HCT116 (cell line): ENCODE data around the gene GPAM. TPM values are rescaled to one million over a fixed set of nuclear protein-coding genes. Genes with fewer than 3 reads are reported as not detected.
A peak's percentile ranks its signal among the peaks of the same experiment; 100 is the strongest.

Experiments
- ATAC-seq: fragments of 200-7000 bp; cut with Tn5 transposase; 2 replicates; pipeline ENCODE4 v1.9.1; 2020; ENCODE audit warnings: mild to moderate bottlenecking, moderate library complexity
- BruUV-seq: library from RNA; stranded (reverse); fragments of 400-500 nt; replicated peaks from 2 replicates; lab custom pipeline; 2021; lab: Mats Ljungman, UMichigan
- CTCF ChIA-PET: fragments of 300-600 bp; sonication (Branson Sonifier 250); formaldehyde crosslinking; loops from one replicate; lab custom pipeline; 2021; ENCODE audit warnings: antibody characterized with exemption; lab: Charles Lee
- POLR2A ChIA-PET: fragments of 300-600, 350-600 bp; sonication (Branson Sonifier 250); formaldehyde crosslinking; loops from one replicate; lab custom pipeline; 2021; ENCODE audit warnings: antibody characterized with exemption; lab: Charles Lee
- RAD21 ChIA-PET, 2 experiments: fragments of 300-600 bp; sonication (Branson Sonifier 250); formaldehyde crosslinking; loops; one replicate each; lab custom pipeline; 2023; ENCODE audit warnings: low total read pairs in 2 of 2; ENCODE audit not compliant: uncharacterized antibody in 2 of 2, unreplicated experiment in 2 of 2, low non-redundant PET in 1 of 2; lab: Charles Lee
- DNase-seq: peaks from one replicate; pipeline ENCODE4 v3.0.0-alpha.2; 2010; ENCODE audit warnings: low read depth, low spot score
- H2AFZ ChIP-seq: fragments of 200-600 bp; shearing (Covaris generic), sonication (generic); 2 replicates; pipeline ENCODE4 v1.6.1; 2017; ENCODE audit warnings: low read depth, mixed run types, mixed read lengths, antibody characterized with exemption, low read length; ENCODE audit not compliant: poor library complexity, severe bottlenecking
- H3K27ac ChIP-seq: 2 replicates; pipeline ENCODE4 v1.5.1; 2012; ENCODE audit warnings: low read depth, low read length
- H3K27me3 ChIP-seq: fragments of 200-600 bp; sonication (generic); 2 replicates; pipeline ENCODE4 v1.6.1; 2016; ENCODE audit warnings: mixed run types, low read length, mixed read lengths; ENCODE audit not compliant: insufficient read depth
- H3K36me3 ChIP-seq, 2 experiments: fragments of 200-500 bp in 1 of 2; fragments of 200-600 bp in 1 of 2; sonication (Bioruptor generic) in 1 of 2; sonication (generic) in 1 of 2; 2 replicates each; pipeline versions ENCODE4 v1.5.1 to v1.6.1; 2014 to 2016; ENCODE audit warnings: low read length in 2 of 2, inconsistent platforms in 1 of 2, mixed read lengths in 1 of 2, mixed run types in 1 of 2; ENCODE audit not compliant: insufficient read depth in 2 of 2, control insufficient read depth in 1 of 2
- H3K4me1 ChIP-seq, 2 experiments: fragments of 200-600 bp in 1 of 2; sonication (generic) in 1 of 2; 2 replicates each; pipeline versions ENCODE4 v1.5.1 to v1.6.1; 2012 to 2017; ENCODE audit warnings: low read length in 2 of 2, inconsistent platforms in 1 of 2, mild to moderate bottlenecking in 1 of 2, mixed read lengths in 1 of 2, mixed run types in 1 of 2, moderate library complexity in 1 of 2; ENCODE audit not compliant: insufficient read depth in 2 of 2, control insufficient read depth in 1 of 2
- H3K4me2 ChIP-seq: fragments of 200-600 bp; sonication (generic); 2 replicates; pipeline ENCODE4 v1.6.1; 2017; ENCODE audit warnings: mixed run types, low read length, mixed read lengths
- H3K4me3 ChIP-seq, 2 experiments: fragments of 200-600 bp in 1 of 2; sonication (generic) in 1 of 2; replicated peaks in 1 of 2; 2 replicates each; pipeline ENCODE4 v1.5.1; 2011 to 2016; ENCODE audit warnings: low read length in 2 of 2, control low read depth in 1 of 2, low read depth in 1 of 2, mild to moderate bottlenecking in 1 of 2, mixed read lengths in 1 of 2, mixed run types in 1 of 2
- H3K79me2 ChIP-seq: fragments of 200-600 bp; sonication (generic); 2 replicates; pipeline ENCODE4 v1.6.1; 2017; ENCODE audit warnings: mild to moderate bottlenecking, mixed run types, low read length, moderate library complexity, mixed read lengths; ENCODE audit not compliant: insufficient read depth
- H3K9ac ChIP-seq: fragments of 200-600 bp; sonication (generic); 2 replicates; pipeline ENCODE4 v1.6.1; 2016; ENCODE audit warnings: low read length, mixed read lengths
- H3K9me2 ChIP-seq: fragments of 200-600 bp; sonication (generic), shearing (Covaris generic); 2 replicates; pipeline ENCODE4 v1.6.1; 2017; ENCODE audit warnings: mixed run types, mild to moderate bottlenecking, moderate library complexity; ENCODE audit not compliant: insufficient read depth
- H3K9me3 ChIP-seq, 2 experiments: fragments of 200-500 bp in 1 of 2; fragments of 200-600 bp in 1 of 2; sonication (Bioruptor generic) in 1 of 2; sonication (generic) in 1 of 2; 2 replicates each; pipeline ENCODE4 v1.6.1; 2014 to 2017; ENCODE audit warnings: low read length in 2 of 2, mixed read lengths in 2 of 2, inconsistent platforms in 1 of 2, low read depth in 1 of 2, mild to moderate bottlenecking in 1 of 2, mixed run types in 1 of 2, moderate library complexity in 1 of 2; ENCODE audit not compliant: control insufficient read depth in 1 of 2, insufficient read depth in 1 of 2
- H4K20me1 ChIP-seq: fragments of 200-600 bp; sonication (generic), shearing (Covaris generic); 2 replicates; pipeline ENCODE4 v1.6.1; 2017; ENCODE audit warnings: mixed run types, mild to moderate bottlenecking, moderate library complexity; ENCODE audit not compliant: insufficient read depth
- CBX3 ChIP-seq: IDR thresholded peaks from 2 replicates; pipeline ENCODE4 v1.6.1; 2012; ENCODE audit warnings: low read depth
- EGR1 ChIP-seq: IDR thresholded peaks from 2 replicates; pipeline ENCODE4 v1.6.1; 2012; ENCODE audit warnings: low read depth
- EZH2phosphoT487 ChIP-seq: fragments of 200-600 bp; IDR thresholded peaks from 2 replicates; pipeline ENCODE4 v1.6.1; 2018; ENCODE audit warnings: antibody characterized with exemption, borderline replicate concordance
- FOSL1 ChIP-seq: IDR thresholded peaks from 2 replicates; pipeline ENCODE4 v1.6.1; 2012; ENCODE audit warnings: low read depth
- JUND ChIP-seq: IDR thresholded peaks from 2 replicates; pipeline ENCODE4 v1.6.1; 2012
- POLR2AphosphoS5 ChIP-seq: IDR thresholded peaks from 2 replicates; pipeline ENCODE4 v1.6.1; 2011; ENCODE audit warnings: mild to moderate bottlenecking, low read depth, low read length, moderate library complexity
- SP1 ChIP-seq: IDR thresholded peaks from 2 replicates; pipeline ENCODE4 v1.6.1; 2012; ENCODE audit warnings: low read depth
- YY1 ChIP-seq: IDR thresholded peaks from 2 replicates; pipeline ENCODE4 v1.6.1; 2011; ENCODE audit warnings: low read length, low read depth, moderate library complexity, mild to moderate bottlenecking; ENCODE audit not compliant: insufficient replicate concordance; ENCODE audit errors: extremely low read depth
- ZFX ChIP-seq: fragments of 450-650 bp; IDR thresholded peaks from 2 replicates; pipeline ENCODE4 v1.6.1; 2017
- intact Hi-C: fragments of 100-400 bp; cut with micrococcal nuclease; formaldehyde crosslinking; loops from 2 replicates; pipeline ENCODE4 v1.10.0; 2022
- total RNA-seq: library from RNA; stranded (reverse); gene quantifications from one replicate; pipeline ENCODE4 v1.2.1, GENCODE V29; 2021; ENCODE audit not compliant: unreplicated experiment

The GPAM gene
- total RNA-seq, 1 experiment from 2014 or later: 19.3 TPM

GRCh38 chr10:112202561-112203241 is 19.1 kb upstream of the GPAM start:
- H3K79me2 ChIP-seq: no peaks in the 10 kb centered on the region
- peaks cover 2% of the 10 kb centered on the region; the same call in 1 of the 2 replicates for H3K27me3 ChIP-seq
- DNase-seq (peak; percentile 40), ATAC-seq (peak; percentile 67)
- no peaks in the 10 kb centered on the region for H3K36me3 ChIP-seq
- ChIA-PET POLR2A (no interaction called here), CTCF (no interaction called here)
- H4K20me1 ChIP-seq: no peaks in the 10 kb centered on the region
- no TSS peak for BruUV-seq
- H3K27ac ChIP-seq: no peak overlapping the region
- H3K9ac ChIP-seq: no peak overlapping the region
- peak overlapping the region; percentile 25; the same call in 1 of the 2 replicates for H3K4me2 ChIP-seq
- H3K4me1 ChIP-seq: peaks cover 0 to 9% of the 10 kb centered on the region in 2 experiments; a peak in 2 of 4 replicates
- intact Hi-C loops: no loop called here
- H3K9me3 ChIP-seq: no peaks in the 10 kb centered on the region
- TF ChIP-seq POLR2AphosphoS5: no peak
- no peak for TF ChIP-seq ZFX
- TF ChIP-seq YY1: no peak
- TF ChIP-seq EGR1: no peak
- TF ChIP-seq SP1: no peak; the same call in 1 of the 2 replicates
- peak; percentile 42; the same call in 1 of the 2 replicates for TF ChIP-seq CBX3
- TF ChIP-seq JUND: peak; percentile 70
- peak; percentile 88 for TF ChIP-seq FOSL1
- TF ChIP-seq, all 23 proteins: peak for 3
- Histone ChIP-seq H3K4me3 (no peak overlapping the region), H3K9me2 (no peaks in the 10 kb centered on the region), H2AFZ (no peak overlapping the region)
- RAD21 ChIA-PET: no interaction called here

GRCh38 chr10:112202076-112202475 is 18.5 kb upstream of the GPAM start:
- Histone ChIP-seq H3K9ac (no peak overlapping the region), H3K79me2 (no peaks in the 10 kb centered on the region), H3K4me1 (peaks cover 0 to 9% of the 10 kb centered on the region in 2 experiments; a peak in 2 of 4 replicates), H2AFZ (no peak overlapping the region), H3K27ac (no peak overlapping the region), H3K9me2 (no peaks in the 10 kb centered on the region), H3K27me3 (no peaks in the 10 kb centered on the region), H3K4me3 (no peak overlapping the region), H3K4me2 (peak overlapping the region; percentile 25; the same call in 1 of the 2 replicates)
- CTCF ChIA-PET: interaction anchor here (1.0 kb wide), 1 partner anchor 64 kb away, joined by 3 read pairs; no protein-coding TSS in a partner anchor
- BruUV-seq: no TSS peak
- intact Hi-C loops: no loop called here
- POLR2A ChIA-PET: no interaction called here
- no peak for TF ChIP-seq YY1
- no peak for TF ChIP-seq EZH2phosphoT487
- TF ChIP-seq, all 23 proteins: peak for 0
- DNase-seq: no peak
- no peak for ATAC-seq
- H3K9me3 ChIP-seq: no peaks in the 10 kb centered on the region
- H4K20me1 ChIP-seq: no peaks in the 10 kb centered on the region
- RAD21 ChIA-PET: no interaction called here
- no peaks in the 10 kb centered on the region for H3K36me3 ChIP-seq
